Heart left ventricle (tissue), 16 donors: ENCODE results near the gene ZNF579. TPM values are rescaled to one million over a fixed set of nuclear protein-coding genes. Genes with fewer than 3 reads are reported as not detected.

Experiments
- ATAC-seq, 4 donors: fragments of 200-7000 bp; cut with Tn5 transposase; one replicate each; pipeline ENCODE4 v1.9.1; 2020 to 2022; ENCODE audit warnings: moderate library complexity in 4 of 4, mild to moderate bottlenecking in 3 of 4, moderate number of reproducible peaks in 1 of 4
- DNase-seq, 5 donors: peaks; one replicate each; pipeline ENCODE4 v3.0.0-alpha.2; 2020
- H3K27ac ChIP-seq, 12 donors: fragments of 200-600 bp; sonication (generic) in 4 of 12; one replicate each; pipeline versions ENCODE4 v1.5.0 to v1.8.0; 2016 to 2022; ENCODE audit warnings: mild to moderate bottlenecking in 2 of 12
- H3K27me3 ChIP-seq, 9 donors: fragments of 200-600 bp; sonication (generic) in 2 of 9; one replicate each; pipeline versions ENCODE4 v1.5.1 to v1.8.0; 2016 to 2022; ENCODE audit warnings: mild to moderate bottlenecking in 3 of 9
- H3K36me3 ChIP-seq, 9 donors: fragments of 200-600 bp; sonication (generic) in 2 of 9; one replicate each; pipeline versions ENCODE4 v1.5.0 to v1.8.0; 2018 to 2022; ENCODE audit warnings: mild to moderate bottlenecking in 2 of 9
- H3K4me1 ChIP-seq, 12 donors: fragments of 200-600 bp; sonication (generic) in 4 of 12; one replicate each; pipeline versions ENCODE4 v1.5.0 to v1.8.0; 2016 to 2022; ENCODE audit warnings: mild to moderate bottlenecking in 3 of 12
- H3K4me3 ChIP-seq, 12 donors: fragments of 200-600 bp; sonication (generic) in 4 of 12; one replicate each; pipeline versions ENCODE4 v1.5.0 to v1.8.0; 2017 to 2022; ENCODE audit warnings: mild to moderate bottlenecking in 9 of 12, moderate library complexity in 4 of 12
- H3K9me3 ChIP-seq, 12 donors: fragments of 200-600 bp; sonication (generic) in 4 of 12; one replicate each; pipeline versions ENCODE4 v1.5.0 to v1.8.0; 2016 to 2022; ENCODE audit warnings: mild to moderate bottlenecking in 1 of 12
- POLR2A ChIP-seq, 2 donors: fragments of 450-650 bp; IDR thresholded peaks; one replicate each; pipeline ENCODE4 v1.6.1; 2017; ENCODE audit warnings: antibody characterized with exemption in 2 of 2, mild to moderate bottlenecking in 2 of 2, moderate library complexity in 2 of 2
- WGBS, 4 donors: extraction: QIAGEN DNeasy Blood & Tissue Kit in 2 of 4; methylation state at CpG; one replicate each; pipeline versions ENCODE4 v1.1.5 to v1.1.7; 2013 to 2018; 5-methylcytosine and 5-hydroxymethylcytosine counted together
- intact Hi-C, 10 donors: fragments of 100-400 bp; cut with DNase I; formaldehyde crosslinking; loops; one replicate each; pipeline versions ENCODE4 v1.11.1 to v1.14.2; 2022
- polyA plus RNA-seq, 2 donors: library from polyadenylated mRNA; stranded (reverse); fragments of 200-250 nt; gene quantifications; one replicate each; pipeline ENCODE4 v1.2.3, GENCODE V29; 2013
- total RNA-seq, 9 donors: library from RNA; depleted of rRNA in 2 of 9; stranded (reverse); fragments of >200 nt in 2 of 9; fragmentation: NEBNext Ultra II Directional in 3 of 9; extraction: Animal tissue kit (Norgen Biotek cat#: 25700) in 3 of 9; gene quantifications; one replicate each; pipeline versions ENCODE4 v1.1.0 to v1.2.4, GENCODE V29; 2016 to 2023
- TF ChIP-seq, protein P1 (sequence below), 12 donors: fragments of 200-600 bp; sonication (generic) in 4 of 12; IDR thresholded peaks; one replicate each; pipeline versions ENCODE4 v1.5.0 to v1.8.0; 2018 to 2022; ENCODE audit warnings: antibody characterized with exemption in 12 of 12, mild to moderate bottlenecking in 5 of 12
- donor health status: ischemic (EF 13 %, LVEDD 7.1; RV severe dilation, severe dysfunction).
- donor health status: healthy with polysubstance abuse.
- donor health status: DM: no; HTN: yes; CAD: no.
- donor health status: DM: no; HTN: no; CAD: no.
- donor health status: ischemic (EF 25% LVEDD 6.9; RV normal size, moderate dysfunction).
- donor health status: ischemic (EF 25% LVEDD 5.7; RV mildly dilated, moderate dysfunction).
- donor health status: healthy.
- donor health status: DM: yes; HTN: yes; CAD: no.
- donor health status: ischemic (EF 35%, LVEDD 5.7; RV mildly dilated, moderate dysfunction).
- donor health status: nonischemic (EF 11% LVEDD 7.7; RV severe dilation, severe dysfunction).
- donor health status: DM: yes; HTN: yes; CAD: no.
- donor health status: PGD.
- donor health status: ischemic (EF 29% LVEDD 5.4; RV normal size, mild dysfunction).
- donor health status: nonischemic (EF 23%, LVEDD 6.1; RV moderate dilation, normal function).

The ZNF579 gene
- total and polyA plus RNA-seq, 11 donors: 5.4 to 13.9 (median 9.8) TPM

DNA sequence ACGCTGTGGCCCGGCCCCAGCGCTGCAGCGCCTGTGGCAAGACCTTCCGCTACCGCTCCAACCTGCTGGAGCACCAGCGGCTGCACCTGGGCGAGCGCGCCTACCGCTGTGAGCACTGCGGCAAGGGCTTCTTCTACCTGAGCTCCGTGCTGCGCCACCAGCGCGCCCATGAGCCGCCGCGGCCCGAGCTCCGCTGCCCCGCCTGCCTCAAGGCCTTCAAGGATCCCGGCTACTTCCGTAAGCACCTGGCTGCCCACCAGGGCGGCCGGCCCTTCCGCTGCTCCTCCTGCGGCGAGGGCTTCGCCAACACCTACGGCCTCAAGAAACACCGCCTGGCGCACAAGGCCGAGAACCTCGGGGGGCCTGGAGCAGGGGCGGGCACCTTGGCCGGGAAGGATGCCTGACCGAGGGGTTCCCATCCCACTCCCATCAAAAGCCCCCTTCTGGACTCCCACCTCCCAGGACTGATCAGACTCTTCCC, 35.8 kb upstream of the ZNF579 start:
- WGBS, 4 donors: 97 to 98% (median 98%) methylated on average over 22 to 38 of the region's 38 CpGs
- intact Hi-C loops: no loop called here
- Histone ChIP-seq H3K4me3 (no peak overlapping the region), H3K27me3 (no peaks in the 10 kb centered on the region), H3K36me3 (peaks cover 0 to 53% (median 33%) of the 10 kb centered on the region in 9 donors), H3K27ac (no peak overlapping the region), H3K4me1 (peaks cover 0 to 38% (median 13%) of the 10 kb centered on the region in 12 donors), H3K9me3 (no peaks in the 10 kb centered on the region)
- ATAC-seq (no peak), DNase-seq (peak in 1 of 5 donors; percentile 55)
- TF ChIP-seq, protein P1, sequence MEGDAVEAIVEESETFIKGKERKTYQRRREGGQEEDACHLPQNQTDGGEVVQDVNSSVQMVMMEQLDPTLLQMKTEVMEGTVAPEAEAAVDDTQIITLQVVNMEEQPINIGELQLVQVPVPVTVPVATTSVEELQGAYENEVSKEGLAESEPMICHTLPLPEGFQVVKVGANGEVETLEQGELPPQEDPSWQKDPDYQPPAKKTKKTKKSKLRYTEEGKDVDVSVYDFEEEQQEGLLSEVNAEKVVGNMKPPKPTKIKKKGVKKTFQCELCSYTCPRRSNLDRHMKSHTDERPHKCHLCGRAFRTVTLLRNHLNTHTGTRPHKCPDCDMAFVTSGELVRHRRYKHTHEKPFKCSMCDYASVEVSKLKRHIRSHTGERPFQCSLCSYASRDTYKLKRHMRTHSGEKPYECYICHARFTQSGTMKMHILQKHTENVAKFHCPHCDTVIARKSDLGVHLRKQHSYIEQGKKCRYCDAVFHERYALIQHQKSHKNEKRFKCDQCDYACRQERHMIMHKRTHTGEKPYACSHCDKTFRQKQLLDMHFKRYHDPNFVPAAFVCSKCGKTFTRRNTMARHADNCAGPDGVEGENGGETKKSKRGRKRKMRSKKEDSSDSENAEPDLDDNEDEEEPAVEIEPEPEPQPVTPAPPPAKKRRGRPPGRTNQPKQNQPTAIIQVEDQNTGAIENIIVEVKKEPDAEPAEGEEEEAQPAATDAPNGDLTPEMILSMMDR (IDR thresholded peaks at IDR 0.05): no peak
- no peak for TF ChIP-seq POLR2A (IDR thresholded peaks at IDR 0.05)

DNA sequence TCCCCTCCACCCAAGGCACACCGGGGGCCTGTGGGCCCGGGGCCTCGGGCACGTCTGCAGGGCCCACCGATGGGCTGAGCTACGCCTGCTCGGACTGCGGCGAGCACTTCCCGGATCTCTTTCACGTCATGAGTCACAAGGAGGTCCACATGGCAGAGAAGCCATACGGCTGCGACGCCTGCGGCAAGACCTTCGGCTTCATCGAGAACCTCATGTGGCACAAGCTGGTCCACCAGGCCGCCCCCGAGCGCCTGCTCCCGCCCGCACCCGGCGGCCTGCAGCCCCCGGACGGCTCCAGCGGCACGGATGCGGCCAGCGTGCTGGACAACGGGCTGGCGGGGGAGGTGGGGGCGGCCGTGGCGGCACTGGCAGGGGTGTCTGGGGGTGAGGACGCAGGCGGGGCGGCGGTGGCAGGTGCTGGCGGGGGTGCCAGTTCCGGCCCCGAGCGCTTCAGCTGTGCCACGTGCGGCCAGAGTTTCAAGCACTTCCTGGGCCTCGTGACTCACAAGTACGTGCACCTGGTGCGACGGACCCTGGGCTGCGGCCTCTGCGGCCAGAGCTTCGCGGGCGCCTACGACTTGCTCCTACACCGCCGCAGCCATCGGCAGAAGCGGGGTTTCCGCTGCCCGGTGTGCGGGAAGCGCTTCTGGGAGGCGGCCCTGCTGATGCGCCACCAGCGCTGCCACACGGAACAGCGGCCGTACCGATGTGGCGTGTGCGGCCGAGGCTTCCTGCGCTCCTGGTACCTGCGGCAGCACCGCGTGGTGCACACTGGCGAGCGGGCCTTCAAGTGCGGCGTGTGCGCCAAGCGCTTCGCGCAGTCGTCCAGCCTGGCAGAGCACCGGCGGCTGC, 35.1 kb upstream of the ZNF579 start:
- no peak for TF ChIP-seq POLR2A (IDR thresholded peaks at IDR 0.05)
- TF ChIP-seq, protein P1 (IDR thresholded peaks at IDR 0.05): no peak
- Histone ChIP-seq H3K27ac (no peak overlapping the region), H3K4me1 (peaks cover 0 to 40% (median 18%) of the 10 kb centered on the region in 12 donors), H3K36me3 (peaks cover 0 to 48% (median 33%) of the 10 kb centered on the region in 9 donors), H3K27me3 (no peaks in the 10 kb centered on the region), H3K4me3 (no peak overlapping the region), H3K9me3 (no peaks in the 10 kb centered on the region)
- DNase-seq (peak in 1 of 5 donors; percentile 62), ATAC-seq (no peak)
- intact Hi-C loops: no loop called here
- WGBS, 4 donors: 96 to 98% (median 97%) methylated on average over 48 to 88 of the region's 88 CpGs

DNA sequence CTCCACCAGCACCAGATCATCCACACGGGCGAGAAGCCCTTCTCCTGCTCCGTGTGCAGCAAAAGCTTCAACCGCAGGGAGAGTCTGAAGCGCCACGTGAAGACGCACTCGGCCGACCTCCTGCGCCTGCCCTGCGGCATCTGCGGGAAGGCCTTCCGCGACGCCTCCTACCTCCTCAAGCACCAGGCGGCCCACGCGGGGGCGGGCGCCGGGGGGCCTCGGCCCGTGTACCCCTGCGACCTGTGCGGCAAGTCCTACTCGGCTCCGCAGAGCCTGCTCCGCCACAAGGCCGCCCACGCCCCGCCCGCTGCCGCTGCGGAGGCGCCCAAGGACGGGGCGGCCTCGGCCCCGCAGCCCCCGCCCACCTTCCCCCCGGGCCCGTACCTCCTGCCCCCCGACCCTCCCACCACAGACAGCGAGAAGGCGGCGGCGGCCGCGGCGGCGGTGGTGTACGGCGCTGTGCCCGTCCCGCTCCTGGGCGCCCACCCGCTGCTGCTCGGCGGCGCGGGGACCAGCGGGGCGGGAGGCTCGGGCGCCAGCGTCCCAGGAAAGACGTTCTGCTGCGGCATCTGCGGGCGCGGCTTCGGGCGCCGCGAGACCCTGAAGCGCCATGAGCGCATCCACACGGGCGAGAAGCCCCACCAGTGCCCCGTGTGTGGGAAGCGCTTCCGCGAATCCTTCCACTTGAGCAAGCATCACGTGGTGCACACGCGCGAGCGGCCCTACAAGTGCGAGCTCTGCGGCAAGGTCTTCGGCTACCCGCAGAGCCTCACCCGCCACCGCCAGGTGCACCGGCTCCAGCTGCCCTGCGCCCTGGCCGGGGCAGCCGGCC, 34.3 kb upstream of the ZNF579 start:
- H3K36me3 ChIP-seq: peaks cover 0 to 48% (median 34%) of the 10 kb centered on the region in 9 donors
- H3K4me3 ChIP-seq: no peak overlapping the region
- 93 to 98% (median 97%) methylated on average over 67 to 98 of the region's 98 CpGs for WGBS, 4 donors
- TF ChIP-seq, protein P1 (IDR thresholded peaks at IDR 0.05): no peak
- no peak for TF ChIP-seq POLR2A (IDR thresholded peaks at IDR 0.05)
- DNase-seq (peak in 1 of 5 donors; percentile 56), ATAC-seq (no peak)
- peaks cover 0 to 37% (median 22%) of the 10 kb centered on the region in 12 donors for H3K4me1 ChIP-seq
- no peak overlapping the region for H3K27ac ChIP-seq
- H3K9me3 ChIP-seq: no peaks in the 10 kb centered on the region
- no peaks in the 10 kb centered on the region for H3K27me3 ChIP-seq
- intact Hi-C loops: no loop called here
